Nephron progenitor cell (in vitro differentiated cells): ENCODE data around the gene STC2.
A peak's percentile ranks its signal among the peaks of the same experiment; 100 is the strongest.

Experiments used
- DNase-seq: peaks from one replicate; pipeline ENCODE4 v3.0.0; 2021
- H3K27ac Mint-ChIP-seq: 2 replicates; pipeline ENCODE4 v1.8.0; 2021; ENCODE audit warnings: mild to moderate bottlenecking, moderate library complexity, mixed read lengths
- H3K27me3 Mint-ChIP-seq: 2 replicates; pipeline ENCODE4 v1.8.0; 2021; ENCODE audit warnings: mild to moderate bottlenecking, low read depth, mixed read lengths; ENCODE audit not compliant: poor library complexity
- H3K36me3 Mint-ChIP-seq: 2 replicates; pipeline ENCODE4 v1.8.0; 2021; ENCODE audit warnings: low read depth, mixed read lengths
- H3K4me1 Mint-ChIP-seq: 2 replicates; pipeline ENCODE4 v1.8.0; 2021; ENCODE audit warnings: mixed read lengths
- H3K4me3 Mint-ChIP-seq: 2 replicates; pipeline ENCODE4 v1.8.0; 2021; ENCODE audit warnings: mild to moderate bottlenecking, moderate library complexity, mixed read lengths
- H3K9me3 Mint-ChIP-seq: 2 replicates; pipeline ENCODE4 v1.8.0; 2021; ENCODE audit warnings: mild to moderate bottlenecking, moderate library complexity, mixed read lengths
- CTCF ChIP-seq: fragments of 200-600 bp; sonication (generic); IDR thresholded peaks from 2 replicates; pipeline ENCODE4 v1.5.0; 2021; ENCODE audit warnings: antibody characterized with exemption

STC2 gene

DNA sequence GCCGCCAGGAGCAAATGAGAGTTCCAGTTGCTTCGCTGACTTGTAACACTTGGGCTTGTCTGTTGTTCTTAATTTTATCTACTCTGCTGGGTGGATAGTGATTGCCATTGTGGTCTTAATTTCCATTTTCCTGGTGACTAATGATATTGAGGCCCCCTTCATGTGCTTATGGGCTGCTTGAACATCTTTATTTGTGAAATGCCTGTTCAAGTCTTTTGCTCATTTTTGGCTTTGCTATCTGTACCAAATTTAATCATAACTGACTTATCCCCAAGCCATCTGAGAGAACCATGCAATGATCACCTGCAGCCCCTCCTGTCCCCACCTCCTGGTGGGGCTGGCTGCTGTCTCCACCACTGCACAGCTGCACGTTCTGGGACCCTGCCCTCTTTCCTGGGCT, 20.5 kb downstream of the STC2 start:
- H3K27me3 Mint-ChIP-seq: peaks cover 5% of the 10 kb centered on the region
- TF ChIP-seq CTCF: no peak
- no peak overlapping the region for H3K27ac Mint-ChIP-seq
- H3K9me3 Mint-ChIP-seq: peaks cover 30% of the 10 kb centered on the region
- H3K36me3 Mint-ChIP-seq: peaks cover 14% of the 10 kb centered on the region
- H3K4me3 Mint-ChIP-seq: no peak overlapping the region
- H3K4me1 Mint-ChIP-seq: peaks cover 72% of the 10 kb centered on the region
- no peak for DNase-seq

GRCh38 chr5:173306695-173307094, 21.5 kb downstream of the STC2 start:
- Mint-ChIP-seq H3K27ac (no peak overlapping the region), H3K9me3 (peaks cover 30% of the 10 kb centered on the region), H3K27me3 (peaks cover 5% of the 10 kb centered on the region), H3K4me1 (peaks cover 72% of the 10 kb centered on the region), H3K4me3 (no peak overlapping the region), H3K36me3 (peaks cover 14% of the 10 kb centered on the region)
- no peak for DNase-seq
- TF ChIP-seq CTCF: no peak

DNA sequence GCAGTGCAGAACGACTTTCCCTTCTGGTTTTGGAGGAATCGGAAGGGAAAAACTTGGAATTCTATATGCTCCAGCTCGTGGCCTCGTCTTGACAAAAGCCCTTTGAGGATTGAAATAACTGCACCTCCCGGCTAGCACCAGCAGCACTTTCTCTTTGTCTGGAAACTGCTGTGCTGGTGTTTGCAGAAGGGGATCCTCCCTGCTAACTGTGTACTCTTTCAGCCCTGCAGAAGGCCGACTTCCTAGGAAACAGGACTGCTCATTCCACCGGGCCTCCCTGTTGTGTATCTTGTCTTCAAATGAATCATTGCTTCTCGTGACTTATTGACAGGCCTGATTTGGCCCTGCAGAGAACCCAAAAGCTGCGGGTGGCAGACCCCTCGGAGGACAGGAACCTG, 23.6 kb downstream of the STC2 start:
- no peak overlapping the region for H3K4me3 Mint-ChIP-seq

DNA sequence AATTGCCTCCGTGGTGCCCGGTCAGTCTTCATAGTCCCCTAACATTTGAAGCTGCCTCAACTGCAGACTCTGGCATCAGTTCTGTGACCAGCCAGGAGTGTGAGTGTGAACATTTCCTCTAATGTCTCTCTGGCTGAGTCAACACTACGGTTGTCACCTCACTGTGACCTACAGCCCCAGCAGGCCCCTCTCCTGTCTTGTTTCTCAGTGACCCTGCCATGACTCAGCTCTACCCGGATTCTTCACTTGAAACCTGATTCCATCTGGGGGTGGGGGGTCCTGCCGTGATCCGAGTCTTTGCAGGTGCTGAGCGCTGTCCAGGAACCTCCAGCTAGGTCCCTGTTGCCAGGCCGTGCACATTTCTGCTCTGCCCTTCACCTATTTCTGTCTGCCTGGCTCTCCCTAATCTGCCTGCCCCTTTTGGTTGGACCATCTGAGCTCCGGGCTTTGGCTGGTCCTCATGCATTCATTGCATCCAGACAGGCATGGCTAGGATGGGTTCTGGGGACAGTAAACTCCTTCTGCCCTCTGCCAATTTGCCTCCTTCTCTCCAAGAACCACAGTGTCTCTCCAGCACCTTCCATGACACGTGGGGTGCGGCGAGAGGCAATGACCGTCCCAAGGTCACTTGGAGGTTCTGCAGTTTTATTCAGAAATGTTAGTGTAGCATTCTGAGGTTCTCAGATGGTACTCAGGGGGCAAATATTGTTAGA, 24.2 kb downstream of the STC2 start:
- H3K4me3 Mint-ChIP-seq: peak overlapping the region; percentile 68
- H3K4me1 Mint-ChIP-seq: peaks cover 76% of the 10 kb centered on the region
- H3K36me3 Mint-ChIP-seq: peaks cover 14% of the 10 kb centered on the region
- no peak for TF ChIP-seq CTCF
- peaks cover 5% of the 10 kb centered on the region for H3K27me3 Mint-ChIP-seq
- DNase-seq: peak; percentile 68
- peaks cover 23% of the 10 kb centered on the region for H3K9me3 Mint-ChIP-seq
- H3K27ac Mint-ChIP-seq: peak overlapping the region; percentile 96

More for the DNA sequence above, 23.6 kb downstream of the STC2 start:
- peaks cover 14% of the 10 kb centered on the region for H3K36me3 Mint-ChIP-seq
- peaks cover 5% of the 10 kb centered on the region for H3K27me3 Mint-ChIP-seq
- no peak for DNase-seq
- H3K9me3 Mint-ChIP-seq: peaks cover 29% of the 10 kb centered on the region
- TF ChIP-seq CTCF: no peak
- peaks cover 74% of the 10 kb centered on the region for H3K4me1 Mint-ChIP-seq
- H3K27ac Mint-ChIP-seq: peak overlapping the region; percentile 96

GRCh38 chr5:173302546-173303155, 25.6 kb downstream of the STC2 start:
- peak; percentile 56 for DNase-seq
- H3K27me3 Mint-ChIP-seq: peaks cover 5% of the 10 kb centered on the region
- H3K9me3 Mint-ChIP-seq: peaks cover 10% of the 10 kb centered on the region
- H3K4me3 Mint-ChIP-seq: peak overlapping the region; percentile 69
- peaks cover 2% of the 10 kb centered on the region for H3K36me3 Mint-ChIP-seq
- H3K27ac Mint-ChIP-seq: peak overlapping the region; percentile 99
- no peak for TF ChIP-seq CTCF
- H3K4me1 Mint-ChIP-seq: peaks cover 89% of the 10 kb centered on the region
